Suprapubic skin (tissue), 4 donors: ENCODE data around the gene ZNF512B. TPM values are rescaled to one million over a fixed set of nuclear protein-coding genes. Genes with fewer than 3 reads are reported as not detected.

Source experiments
- DNase-seq, 2 donors: peaks; one replicate each; pipeline ENCODE4 v3.0.0-alpha.2; 2019; ENCODE audit warnings: low spot score in 2 of 2
- H3K27ac ChIP-seq: fragments of 200-600 bp; sonication (generic); one replicate; pipeline ENCODE4 v1.5.1; 2019
- H3K27me3 ChIP-seq: fragments of 200-600 bp; sonication (generic); one replicate; pipeline ENCODE4 v1.5.1; 2019
- H3K36me3 ChIP-seq: fragments of 200-600 bp; sonication (generic); one replicate; pipeline ENCODE4 v1.5.1; 2019
- H3K4me1 ChIP-seq: fragments of 200-600 bp; sonication (generic); one replicate; pipeline ENCODE4 v1.5.1; 2019
- H3K4me3 ChIP-seq: fragments of 200-600 bp; sonication (generic); one replicate; pipeline ENCODE4 v1.5.1; 2019; ENCODE audit warnings: mild to moderate bottlenecking
- H3K9me3 ChIP-seq: fragments of 200-600 bp; sonication (generic); one replicate; pipeline ENCODE4 v1.5.1; 2019
- CTCF ChIP-seq, 2 donors: fragments of 200-600 bp in 1 of 2; fragments of 450-650 bp in 1 of 2; sonication (generic) in 1 of 2; IDR thresholded peaks; one replicate each; pipeline ENCODE4 v1.5.1; 2016 to 2019; ENCODE audit warnings: antibody characterized with exemption in 2 of 2, mild to moderate bottlenecking in 1 of 2, moderate library complexity in 1 of 2
- EP300 ChIP-seq: sonication (generic); formaldehyde crosslinking; IDR thresholded peaks from one replicate; pipeline ENCODE4 v1.6.1; 2017; ENCODE audit warnings: antibody characterized with exemption
- POLR2A ChIP-seq, 2 donors: fragments of 450-650 bp; IDR thresholded peaks; one replicate each; pipeline ENCODE4 v1.6.1; 2017; ENCODE audit warnings: antibody characterized with exemption in 2 of 2, mild to moderate bottlenecking in 2 of 2, moderate library complexity in 2 of 2
- POLR2AphosphoS5 ChIP-seq, 3 donors: sonication (generic); formaldehyde crosslinking; IDR thresholded peaks; one replicate each; pipeline ENCODE4 v1.6.1; 2017; ENCODE audit warnings: antibody characterized with exemption in 3 of 3
- WGBS: methylation state at CpG from one replicate; pipeline ENCODE4 v1.1.5; 2018; 5-methylcytosine and 5-hydroxymethylcytosine counted together
- total RNA-seq, 4 donors: library from RNA; depleted of rRNA; stranded (reverse); fragments of >200 nt; gene quantifications; one replicate each; pipeline ENCODE4 v1.1.0, GENCODE V29; 2016

Gene ZNF512B
- total RNA-seq, 4 donors from 2014 or later = 17.7 to 32.4 (median 24.3) TPM

DNA sequence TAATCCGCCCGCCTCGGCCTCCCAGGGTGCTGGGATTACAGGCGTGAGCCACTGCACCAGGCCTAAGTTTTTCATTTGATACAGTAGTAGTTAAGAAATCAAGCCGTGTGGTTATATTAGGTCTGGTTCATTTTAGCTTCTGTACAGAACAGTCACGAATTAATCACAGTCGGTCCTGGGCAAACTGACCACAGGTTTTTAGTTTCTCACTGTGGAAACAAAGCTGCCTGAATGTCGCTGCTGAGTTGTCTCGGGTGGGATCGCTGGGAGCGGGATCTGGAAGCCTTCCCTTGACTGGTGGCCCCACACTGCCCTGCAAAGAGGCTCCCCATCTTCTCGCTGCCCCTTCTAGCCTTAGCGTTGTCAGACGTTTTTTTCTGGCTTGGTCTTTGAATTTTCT lies 32.1 kb downstream of the ZNF512B start:
- Histone ChIP-seq H3K4me3 (no peak overlapping the region), H3K27me3 (no peaks in the 10 kb centered on the region), H3K9me3 (no peaks in the 10 kb centered on the region), H3K4me1 (peaks cover 13% of the 10 kb centered on the region), H3K27ac (no peak overlapping the region), H3K36me3 (peaks cover 57% of the 10 kb centered on the region)
- TF ChIP-seq EP300 = no peak
- no peak for TF ChIP-seq POLR2AphosphoS5 (IDR thresholded peaks at IDR 0.05)
- TF ChIP-seq POLR2A (IDR thresholded peaks at IDR 0.05) = no peak
- no peak for TF ChIP-seq CTCF (IDR thresholded peaks at IDR 0.05)
- no peak for DNase-seq
- WGBS = 87% methylated on average over 14 of the region's 14 CpGs

- Histone ChIP-seq H3K4me1 (no peaks in the 10 kb centered on the region), H3K9me3 (no peaks in the 10 kb centered on the region), H3K36me3 (peaks cover 70% of the 10 kb centered on the region), H3K27me3 (no peaks in the 10 kb centered on the region), H3K27ac (no peak overlapping the region), H3K4me3 (no peak overlapping the region)
- TF ChIP-seq POLR2A (IDR thresholded peaks at IDR 0.05) (no peak), EP300 (no peak), POLR2AphosphoS5 (IDR thresholded peaks at IDR 0.05) (no peak), CTCF (IDR thresholded peaks at IDR 0.05) (no peak)
- 92% methylated on average over 7 of the region's 9 CpGs for WGBS
- no peak for DNase-seq
These were observed 34.3 kb downstream of the ZNF512B start for GRCh38 chr20:63935447-63935846.

DNA sequence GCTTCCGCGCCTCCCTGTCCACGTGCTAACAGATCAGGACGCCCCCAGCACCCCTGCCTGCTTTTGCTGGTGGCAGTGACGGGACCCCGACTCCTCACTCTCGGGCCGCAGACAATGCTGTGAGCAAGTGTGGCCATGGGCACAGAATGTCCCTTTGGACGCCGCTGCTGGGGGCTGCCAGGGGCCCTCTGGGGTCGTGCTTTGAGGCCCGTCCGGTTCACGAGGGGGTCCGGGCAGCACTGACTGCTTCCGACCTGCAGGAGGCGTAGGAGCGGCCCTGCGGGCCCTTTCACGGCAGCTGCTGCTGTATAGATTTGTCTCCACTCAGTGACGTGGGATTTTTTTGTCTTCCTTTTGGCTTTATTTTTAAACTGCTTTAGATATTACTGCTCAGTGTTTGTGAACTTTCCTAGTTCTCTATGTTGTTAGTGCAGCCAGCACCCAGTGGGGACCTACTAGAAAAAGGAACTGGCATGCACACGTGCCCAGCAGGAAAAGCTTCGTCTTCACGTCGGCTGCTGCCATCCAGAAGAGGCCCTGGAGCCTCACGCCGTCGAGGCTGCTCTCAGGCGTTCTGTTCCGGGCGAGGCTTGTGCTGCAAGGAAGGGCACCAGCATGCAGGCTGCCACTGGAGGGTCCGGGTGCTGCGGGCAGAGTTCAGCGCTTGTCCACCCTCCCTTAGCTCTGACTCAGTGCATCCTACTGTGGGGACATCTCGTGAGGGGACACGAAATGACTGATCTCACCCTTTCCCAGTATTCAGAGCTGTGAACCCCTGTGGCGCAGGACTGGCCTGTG lies 35.3 kb downstream of the ZNF512B start:
- H3K4me3 ChIP-seq = no peak overlapping the region
- no peak for DNase-seq
- TF ChIP-seq POLR2AphosphoS5 (IDR thresholded peaks at IDR 0.05) = no peak
- TF ChIP-seq POLR2A (IDR thresholded peaks at IDR 0.05) = no peak
- TF ChIP-seq EP300 = no peak
- TF ChIP-seq CTCF (IDR thresholded peaks at IDR 0.05) = no peak
- 85% methylated on average over 34 of the region's 37 CpGs for WGBS
- peaks cover 72% of the 10 kb centered on the region for H3K36me3 ChIP-seq
- H3K9me3 ChIP-seq = no peaks in the 10 kb centered on the region
- no peaks in the 10 kb centered on the region for H3K4me1 ChIP-seq
- H3K27me3 ChIP-seq = no peaks in the 10 kb centered on the region
- no peak overlapping the region for H3K27ac ChIP-seq

DNA sequence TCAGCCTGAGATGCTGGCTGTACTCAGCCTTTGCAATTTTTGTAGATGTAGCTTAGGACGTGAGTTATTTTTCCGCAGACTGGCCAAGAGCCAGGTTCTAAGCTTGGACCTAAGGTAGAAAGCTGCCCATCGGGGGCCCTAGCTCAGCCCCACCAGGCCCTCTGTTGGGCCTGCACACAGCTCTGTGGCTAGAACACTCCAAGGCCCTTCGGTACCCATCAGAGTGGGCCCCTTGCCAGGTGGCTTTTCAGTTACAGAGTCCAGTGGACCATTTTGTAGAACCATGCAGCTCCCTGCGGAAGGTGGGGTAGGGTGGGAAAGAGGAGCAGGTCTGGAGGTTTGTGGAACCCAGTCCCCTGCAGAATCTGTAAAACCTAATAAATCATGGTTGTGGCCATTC lies 36.1 kb downstream of the ZNF512B start:
- Histone ChIP-seq H3K27ac (no peak overlapping the region), H3K27me3 (no peaks in the 10 kb centered on the region), H3K36me3 (peaks cover 72% of the 10 kb centered on the region), H3K4me1 (no peaks in the 10 kb centered on the region), H3K4me3 (no peak overlapping the region), H3K9me3 (no peaks in the 10 kb centered on the region)
- no peak for DNase-seq
- TF ChIP-seq CTCF (IDR thresholded peaks at IDR 0.05) = no peak
- TF ChIP-seq POLR2A (IDR thresholded peaks at IDR 0.05) = no peak
- TF ChIP-seq EP300 = no peak
- no peak for TF ChIP-seq POLR2AphosphoS5 (IDR thresholded peaks at IDR 0.05)
- WGBS = 90% methylated on average over 5 of the region's 5 CpGs

- Histone ChIP-seq H3K4me1 (no peaks in the 10 kb centered on the region), H3K4me3 (no peak overlapping the region), H3K9me3 (no peaks in the 10 kb centered on the region), H3K27me3 (no peaks in the 10 kb centered on the region), H3K36me3 (peaks cover 76% of the 10 kb centered on the region), H3K27ac (no peak overlapping the region)
- WGBS = 95% methylated on average over 4 of the region's 17 CpGs
- DNase-seq = no peak
- no peak for TF ChIP-seq POLR2A (IDR thresholded peaks at IDR 0.05)
- no peak for TF ChIP-seq POLR2AphosphoS5 (IDR thresholded peaks at IDR 0.05)
- TF ChIP-seq EP300 = no peak
- no peak for TF ChIP-seq CTCF (IDR thresholded peaks at IDR 0.05)
These were observed 37.0 kb downstream of the ZNF512B start for GRCh38 chr20:63932606-63933160.
